ENCODE measurements around the gene EFNA1.

Gene EFNA1

GRCh38 chr1:155181371-155182051, 53.8 kb downstream of the EFNA1 start:
- no peak for DNase-seq (ENCODE audit: low read depth)
- no peak for TF ChIP-seq CTCF (IDR thresholded peaks at IDR 0.05; ENCODE audit: insufficient read depth, low read depth, low read length, missing control alignments)
- H3K4me3 ChIP-seq (ENCODE audit: low read length): no peak overlapping the region

GRCh38 chr1:155182052-155182550, 54.4 kb downstream of the EFNA1 start:
- no peak for DNase-seq (ENCODE audit: low read depth)
- TF ChIP-seq CTCF (IDR thresholded peaks at IDR 0.05; ENCODE audit: insufficient read depth, low read depth, low read length, missing control alignments): no peak
- no peak overlapping the region for H3K4me3 ChIP-seq (ENCODE audit: low read length)

- TF ChIP-seq CTCF (IDR thresholded peaks at IDR 0.05; ENCODE audit: insufficient read depth, low read depth, low read length, missing control alignments): no peak
- H3K4me3 ChIP-seq (ENCODE audit: low read length): no peak overlapping the region
- DNase-seq (ENCODE audit: low read depth): no peak
These were observed 56.1 kb downstream of the EFNA1 start for GRCh38 chr1:155183775-155184221.

DNA sequence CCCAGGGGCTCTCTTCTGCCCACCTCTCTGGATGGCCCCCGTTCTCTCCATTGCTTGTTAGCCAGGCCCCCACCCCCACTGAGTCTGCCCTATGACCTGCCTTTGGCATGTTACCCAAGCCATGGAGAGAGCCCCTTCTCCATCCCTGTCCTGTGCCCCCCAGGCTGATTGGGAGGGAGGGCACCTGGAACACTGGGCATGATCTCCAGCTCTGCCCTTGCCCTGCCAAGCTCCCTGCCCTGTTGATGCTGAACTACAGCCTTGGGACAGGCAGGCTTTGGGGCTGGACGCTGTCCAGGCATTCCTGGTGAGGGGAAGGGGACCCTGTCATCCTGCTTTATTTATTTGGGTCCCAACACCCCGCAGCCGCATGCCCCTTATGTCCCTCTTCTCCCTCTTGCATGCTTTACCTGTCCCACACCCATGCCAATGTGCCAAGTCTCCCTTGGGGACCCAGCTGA, 56.7 kb downstream of the EFNA1 start:
- H3K4me3 ChIP-seq (ENCODE audit: low read length): no peak overlapping the region
- TF ChIP-seq CTCF (IDR thresholded peaks at IDR 0.05; ENCODE audit: insufficient read depth, low read depth, low read length, missing control alignments): no peak
- DNase-seq (ENCODE audit: low read depth): no peak

Data from epithelial cell of esophagus (primary cell).